Adrenal gland (tissue), 5 donors: ENCODE data around the gene GRM3.

Source experiments
- CTCF ChIP-seq, 6 experiments: fragments of 450-650 bp in 4 of 6; fragments of 200-600 bp in 2 of 6; sonication (generic) in 1 of 6; IDR thresholded peaks; 1 replicate in 5 of 6; 2 replicates in 1 of 6; pipeline versions ENCODE4 v1.5.1 to v1.8.0; 2016 to 2021; ENCODE audit warnings: antibody characterized with exemption in 6 of 6, mild to moderate bottlenecking in 2 of 6, moderate library complexity in 1 of 6
- POLR2A ChIP-seq, 2 donors: fragments of 450-650 bp; IDR thresholded peaks; one replicate each; pipeline ENCODE4 v1.6.1; 2017; ENCODE audit warnings: antibody characterized with exemption in 2 of 2, mild to moderate bottlenecking in 2 of 2, moderate library complexity in 1 of 2
- donor health status: DM: no; HTN: no; CAD: no.

GRCh38 chr7:86760236-86760635, 116.5 kb downstream of the GRM3 start:
- TF ChIP-seq POLR2A (IDR thresholded peaks at IDR 0.05) (no peak), CTCF (IDR thresholded peaks at IDR 0.05) (no peak)
